HAP-1 (cell line): ENCODE measurements around the gene RMDN2.

Experiments
- DNase-seq, 2 experiments: peaks; one replicate each; pipeline ENCODE4 v3.0.0-alpha.2; 2016 to 2020; ENCODE audit warnings: low spot score in 2 of 2
- H3K27me3 ChIP-seq: fragments of 250-450 bp; sonication (Bioruptor Pico); 2 replicates; pipeline ENCODE4 v1.5.1; 2020; ENCODE audit warnings: low read depth, mild to moderate bottlenecking, moderate library complexity
- H3K36me3 ChIP-seq: fragments of 250-450 bp; sonication (Bioruptor Pico); replicated peaks from 2 replicates; pipeline ENCODE4 v1.5.1; 2020; ENCODE audit warnings: mild to moderate bottlenecking
- H3K4me1 ChIP-seq: fragments of 250-450 bp; sonication (Bioruptor Pico); 2 replicates; pipeline ENCODE4 v1.5.1; 2020; ENCODE audit warnings: mild to moderate bottlenecking
- H3K4me3 ChIP-seq: fragments of 250-450 bp; sonication (Bioruptor Pico); 2 replicates; pipeline ENCODE4 v1.5.1; 2020; ENCODE audit warnings: mild to moderate bottlenecking, moderate library complexity
- H3K9me3 ChIP-seq: fragments of 250-450 bp; sonication (Bioruptor Pico); 2 replicates; pipeline ENCODE4 v1.5.1; 2020; ENCODE audit warnings: mild to moderate bottlenecking, moderate library complexity
- in situ Hi-C: fragments of 300-500 bp; cut with MboI; formaldehyde crosslinking; loops from 3 replicates; pipeline ENCODE4 v1.14.3; 2020; ENCODE audit warnings: low sequenced_read_pairs, inconsistent platforms, mixed read lengths

The RMDN2 gene, protein sequence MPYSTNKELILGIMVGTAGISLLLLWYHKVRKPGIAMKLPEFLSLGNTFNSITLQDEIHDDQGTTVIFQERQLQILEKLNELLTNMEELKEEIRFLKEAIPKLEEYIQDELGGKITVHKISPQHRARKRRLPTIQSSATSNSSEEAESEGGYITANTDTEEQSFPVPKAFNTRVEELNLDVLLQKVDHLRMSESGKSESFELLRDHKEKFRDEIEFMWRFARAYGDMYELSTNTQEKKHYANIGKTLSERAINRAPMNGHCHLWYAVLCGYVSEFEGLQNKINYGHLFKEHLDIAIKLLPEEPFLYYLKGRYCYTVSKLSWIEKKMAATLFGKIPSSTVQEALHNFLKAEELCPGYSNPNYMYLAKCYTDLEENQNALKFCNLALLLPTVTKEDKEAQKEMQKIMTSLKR

DNA sequence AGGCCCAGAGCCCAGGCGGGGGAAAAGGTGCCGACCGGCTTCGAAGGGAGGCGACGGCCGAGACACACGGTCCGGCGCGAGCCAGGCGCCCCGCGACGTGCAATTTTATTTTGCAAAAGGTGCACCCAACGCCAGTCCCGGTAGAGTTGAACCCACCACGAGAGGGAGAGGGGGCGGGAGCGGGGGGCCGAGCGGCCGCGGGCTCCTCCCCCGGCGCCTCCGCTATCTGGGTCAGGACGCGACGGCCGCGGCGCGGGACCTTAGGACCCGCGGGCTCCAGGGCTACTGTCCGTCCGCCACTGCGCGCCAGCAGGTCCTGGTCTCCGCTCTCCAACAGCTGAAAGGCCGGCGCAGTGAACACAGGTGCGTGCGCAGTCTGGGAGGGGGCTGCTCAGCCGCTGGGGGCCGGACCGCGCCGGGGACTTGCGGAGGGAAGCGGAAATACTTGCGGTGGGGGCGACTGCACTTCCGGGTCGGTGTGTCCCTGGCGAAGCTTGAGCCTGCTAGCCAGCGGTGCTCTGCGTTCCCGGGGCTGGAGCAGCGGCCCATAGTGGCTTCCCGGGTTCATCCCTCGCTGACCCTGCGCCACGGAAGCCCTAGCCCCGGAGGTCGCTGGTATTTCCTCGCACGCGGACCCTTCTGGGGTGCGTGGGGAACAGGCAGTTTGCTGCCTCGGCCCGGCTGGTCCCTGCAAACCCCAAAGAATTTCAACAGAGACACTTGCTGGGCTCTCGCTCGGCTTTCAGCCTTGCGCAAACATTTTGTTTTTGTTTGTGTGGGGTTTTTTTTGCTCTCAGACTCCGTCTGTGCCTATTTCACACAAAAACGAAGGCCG is at the start of gene RMDN2:
TSS of gene RMDN2 (plus strand) at position 225 of the 835 bp plus-strand sequence. CDS start 3,991 bp downstream, outside the sequence.
- peak; percentile 84 to 95 for DNase-seq
- Histone ChIP-seq H3K9me3 (no peaks in the 10 kb centered on the region), H3K36me3 (no peaks in the 10 kb centered on the region), H3K27me3 (no peaks in the 10 kb centered on the region), H3K4me1 (peaks cover 6% of the 10 kb centered on the region), H3K4me3 (peak within 1 kb of the TSS; percentile 55)
- in situ Hi-C loops = no loop called here

DNA sequence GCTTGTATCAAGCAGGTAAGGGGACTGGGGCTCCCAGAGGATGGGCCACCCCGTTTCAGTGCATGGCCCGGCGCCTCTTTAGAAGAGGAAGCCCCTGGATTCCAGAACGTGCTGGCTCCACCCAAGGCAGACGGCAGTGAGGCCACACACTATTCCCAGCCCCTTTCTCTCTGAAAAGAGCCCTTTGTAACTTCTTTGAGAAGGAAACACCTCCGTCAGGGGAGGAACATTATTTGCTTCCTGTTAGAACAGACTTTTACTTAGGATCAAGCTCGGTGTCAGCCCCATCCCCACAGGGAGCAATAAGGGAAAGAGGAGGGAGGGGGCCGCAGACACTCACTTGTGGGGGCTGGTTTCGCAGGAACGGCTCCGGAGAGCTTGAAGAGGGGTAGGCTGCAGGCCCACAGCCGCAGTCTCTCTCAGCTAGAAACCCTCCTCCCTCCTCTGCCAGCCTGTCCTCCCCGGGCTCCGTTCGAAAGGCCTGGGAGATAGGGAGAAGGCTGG is 49.6 kb upstream of the RMDN2 start:
- H3K36me3 ChIP-seq = no peaks in the 10 kb centered on the region
- no peak overlapping the region for H3K4me3 ChIP-seq
- no peaks in the 10 kb centered on the region for H3K27me3 ChIP-seq
- no peaks in the 10 kb centered on the region for H3K4me1 ChIP-seq
- no peaks in the 10 kb centered on the region for H3K9me3 ChIP-seq
- in situ Hi-C loops = loop anchor here (10.0 kb wide), 1 partner anchor 481 kb away; no protein-coding TSS in a partner anchor
- DNase-seq = no peak

DNA sequence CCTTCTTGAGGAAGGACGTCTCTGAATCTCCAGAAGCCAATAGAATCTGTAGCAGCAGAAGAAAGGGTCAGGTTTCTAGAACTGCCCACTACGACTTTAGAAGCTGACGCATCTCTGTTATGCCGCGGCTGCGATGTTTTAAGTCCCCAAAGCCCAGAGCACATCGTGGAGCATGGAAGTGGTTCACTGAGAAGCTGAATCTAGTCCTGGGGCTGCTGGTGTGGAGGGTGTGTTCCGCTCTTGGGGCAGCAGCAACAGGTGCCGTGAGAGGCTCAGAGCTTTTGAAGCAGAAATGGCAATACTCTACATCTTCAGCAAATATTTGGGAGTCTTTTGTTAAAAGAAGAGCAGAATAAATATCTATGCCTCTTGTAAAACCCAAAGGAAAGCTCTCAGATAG is 48.9 kb upstream of the RMDN2 start:
- Histone ChIP-seq H3K4me1 (no peaks in the 10 kb centered on the region), H3K27me3 (0 out of 2 replicates have a peak, but pooled peaks cover 4% of the 10 kb centered on the region), H3K36me3 (no peaks in the 10 kb centered on the region), H3K9me3 (no peaks in the 10 kb centered on the region), H3K4me3 (no peak overlapping the region)
- DNase-seq = no peak
- in situ Hi-C loops = loop anchor here (10.0 kb wide), 1 partner anchor 481 kb away; no protein-coding TSS in a partner anchor

DNA sequence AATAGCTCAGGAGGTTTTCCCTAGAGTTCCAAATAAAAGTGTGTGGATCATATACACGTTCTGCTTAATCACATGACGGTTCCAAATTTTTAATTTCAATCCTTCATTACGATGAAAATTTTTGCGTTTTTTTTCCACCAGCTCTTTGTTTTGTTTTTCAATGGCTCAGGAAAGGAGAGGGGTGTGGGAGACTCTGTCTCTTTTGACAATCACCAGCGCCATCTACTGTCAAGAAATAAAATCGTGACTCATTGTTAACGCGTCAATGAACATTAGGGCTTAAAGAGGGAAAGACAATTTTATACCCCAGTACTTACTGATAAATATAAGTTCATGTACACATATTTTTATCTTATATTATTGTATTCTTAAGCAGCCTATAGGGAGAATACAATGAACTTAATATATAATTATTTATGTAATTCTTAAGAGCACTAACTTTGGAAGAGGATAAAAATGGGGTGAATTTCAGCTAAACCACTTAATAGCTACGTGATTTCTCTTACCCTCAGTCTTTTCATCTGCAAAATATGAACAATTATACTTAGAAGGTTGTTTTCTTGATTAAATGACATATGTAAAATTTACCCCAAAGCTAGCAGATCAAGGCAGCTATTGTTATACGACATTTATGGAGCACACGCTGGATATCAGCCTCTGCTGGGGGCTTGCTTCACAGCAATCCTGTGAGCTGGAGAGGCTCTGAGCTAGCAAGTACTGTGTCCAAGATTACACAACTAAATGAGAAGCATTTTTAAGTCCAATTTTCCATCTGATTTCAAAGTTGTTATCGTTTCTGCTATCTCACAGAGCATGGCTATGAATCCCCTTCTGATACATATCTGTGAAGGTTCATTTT is 47.4 kb upstream of the RMDN2 start:
- DNase-seq = peak; percentile 46 to 66
- in situ Hi-C loops = loop anchor here (10.0 kb wide), 1 partner anchor 483 kb away; no protein-coding TSS in a partner anchor
- no peaks in the 10 kb centered on the region for H3K9me3 ChIP-seq
- H3K27me3 ChIP-seq = 0 out of 2 replicates have a peak, but pooled peaks cover 4% of the 10 kb centered on the region
- H3K4me3 ChIP-seq = no peak overlapping the region
- H3K4me1 ChIP-seq = no peaks in the 10 kb centered on the region
- no peaks in the 10 kb centered on the region for H3K36me3 ChIP-seq

DNA sequence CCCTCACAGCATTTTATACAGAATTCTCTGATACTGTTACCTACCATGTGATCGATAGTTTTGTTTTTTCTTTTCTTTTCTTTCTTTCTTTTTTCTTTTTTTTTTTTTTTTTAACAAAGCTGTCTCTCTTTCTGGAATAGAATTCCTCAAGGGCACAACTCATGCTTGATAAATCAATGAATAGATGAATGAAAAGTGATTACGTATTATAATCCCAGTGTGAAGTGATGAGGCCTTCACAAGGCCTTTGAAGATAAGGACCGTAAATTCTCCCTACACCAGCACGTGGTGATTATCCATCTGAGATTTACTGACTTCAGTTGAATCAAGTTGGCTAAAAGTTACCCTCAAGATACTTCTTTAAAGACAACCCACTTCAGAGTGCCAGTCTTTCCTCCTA is 46.6 kb upstream of the RMDN2 start:
- Histone ChIP-seq H3K27me3 (0 out of 2 replicates have a peak, but pooled peaks cover 4% of the 10 kb centered on the region), H3K36me3 (no peaks in the 10 kb centered on the region), H3K4me1 (no peaks in the 10 kb centered on the region), H3K4me3 (no peak overlapping the region), H3K9me3 (no peaks in the 10 kb centered on the region)
- DNase-seq = no peak
- in situ Hi-C loops = loop anchor here (10.0 kb wide), 1 partner anchor 484 kb away; no protein-coding TSS in a partner anchor

DNA sequence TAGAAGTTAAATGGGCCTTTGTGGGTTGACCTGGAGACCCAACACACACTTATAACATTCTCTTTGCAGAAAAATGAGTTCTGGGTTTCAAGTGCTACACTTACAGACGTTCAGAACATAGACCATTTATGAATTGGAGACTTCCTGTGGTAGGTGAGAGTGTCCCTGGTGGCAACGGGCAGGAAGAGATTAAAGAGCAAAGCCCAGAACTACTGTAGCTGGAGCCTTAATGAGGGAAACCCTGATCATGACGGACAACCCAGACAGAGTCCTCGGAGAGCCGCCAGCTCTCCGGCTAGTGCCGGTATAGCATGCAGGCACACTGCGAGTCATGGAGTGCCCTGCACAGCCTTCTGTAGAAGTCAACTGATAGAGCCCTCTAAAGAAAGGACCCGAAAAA is 44.5 kb upstream of the RMDN2 start:
- H3K4me3 ChIP-seq = no peak overlapping the region
- H3K9me3 ChIP-seq = no peaks in the 10 kb centered on the region
- H3K27me3 ChIP-seq = 0 out of 2 replicates have a peak, but pooled peaks cover 4% of the 10 kb centered on the region
- H3K36me3 ChIP-seq = no peaks in the 10 kb centered on the region
- in situ Hi-C loops = no loop called here
- DNase-seq = no peak
- no peaks in the 10 kb centered on the region for H3K4me1 ChIP-seq

DNA sequence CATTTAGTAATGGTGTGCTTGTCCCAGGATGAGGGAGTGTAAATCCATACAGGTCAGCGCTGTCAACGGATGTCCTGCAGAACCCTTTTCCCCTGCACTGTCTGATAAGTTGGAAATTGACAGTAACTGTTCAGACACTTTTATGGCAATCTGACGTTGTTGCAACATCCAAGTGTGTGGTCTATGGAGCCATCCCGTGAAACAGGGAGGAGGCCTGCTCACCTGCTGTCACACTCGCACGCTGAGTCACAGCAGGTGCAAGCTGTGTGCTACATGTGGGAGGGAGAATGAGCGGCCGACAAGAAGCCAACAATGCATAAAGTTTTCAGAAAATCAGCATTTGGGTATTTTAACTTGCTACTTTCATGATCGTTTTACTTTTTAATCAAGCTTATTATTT is 43.7 kb upstream of the RMDN2 start:
- no peaks in the 10 kb centered on the region for H3K36me3 ChIP-seq
- 0 out of 2 replicates have a peak, but pooled peaks cover 6% of the 10 kb centered on the region for H3K27me3 ChIP-seq
- DNase-seq = no peak
- H3K4me1 ChIP-seq = no peaks in the 10 kb centered on the region
- in situ Hi-C loops = no loop called here
- no peaks in the 10 kb centered on the region for H3K9me3 ChIP-seq
- no peak overlapping the region for H3K4me3 ChIP-seq

DNA sequence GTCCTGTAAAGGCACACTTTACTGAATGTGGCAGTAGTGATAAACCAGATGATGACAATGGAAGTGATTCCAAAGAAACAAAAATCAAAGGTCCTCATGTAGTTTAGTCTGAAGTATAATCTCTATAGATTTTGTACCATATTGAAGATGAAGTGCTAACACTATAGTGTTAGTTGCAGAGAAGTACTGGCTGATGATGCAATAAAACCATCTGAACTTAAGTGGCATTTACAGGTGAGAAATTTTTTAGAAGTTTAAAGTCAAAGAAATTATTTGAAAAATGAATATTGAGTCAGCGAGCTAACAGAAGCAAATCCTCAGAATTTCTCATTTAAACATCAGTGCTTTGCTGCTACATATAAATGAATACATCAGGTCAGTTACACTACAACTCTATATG is 43.1 kb upstream of the RMDN2 start:
- Histone ChIP-seq H3K27me3 (0 out of 2 replicates have a peak, but pooled peaks cover 6% of the 10 kb centered on the region), H3K4me3 (no peak overlapping the region), H3K9me3 (no peaks in the 10 kb centered on the region), H3K36me3 (no peaks in the 10 kb centered on the region), H3K4me1 (no peaks in the 10 kb centered on the region)
- DNase-seq = no peak
- in situ Hi-C loops = no loop called here

DNA sequence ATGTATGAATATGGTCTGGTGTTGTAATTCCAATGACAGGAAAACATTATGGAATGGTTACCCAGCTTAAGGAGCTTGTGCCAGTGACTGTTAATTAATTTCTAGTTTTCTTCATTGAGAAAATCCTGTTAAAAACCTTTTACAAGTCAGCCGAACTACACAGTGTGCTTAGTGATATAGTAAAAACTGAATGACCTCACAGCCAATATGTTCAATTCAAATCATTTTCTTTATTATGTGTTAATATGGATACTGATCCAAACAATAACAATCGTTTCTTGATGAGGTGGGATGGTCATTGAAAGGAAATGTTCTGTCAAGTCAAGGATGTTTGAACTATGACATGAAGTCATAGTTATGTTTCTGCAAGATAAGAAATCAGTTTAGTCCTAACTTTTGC is 41.6 kb upstream of the RMDN2 start:
- no peak for DNase-seq
- Histone ChIP-seq H3K4me3 (no peak overlapping the region), H3K9me3 (no peaks in the 10 kb centered on the region), H3K4me1 (no peaks in the 10 kb centered on the region), H3K36me3 (no peaks in the 10 kb centered on the region), H3K27me3 (0 out of 2 replicates have a peak, but pooled peaks cover 8% of the 10 kb centered on the region)
- in situ Hi-C loops = no loop called here

DNA sequence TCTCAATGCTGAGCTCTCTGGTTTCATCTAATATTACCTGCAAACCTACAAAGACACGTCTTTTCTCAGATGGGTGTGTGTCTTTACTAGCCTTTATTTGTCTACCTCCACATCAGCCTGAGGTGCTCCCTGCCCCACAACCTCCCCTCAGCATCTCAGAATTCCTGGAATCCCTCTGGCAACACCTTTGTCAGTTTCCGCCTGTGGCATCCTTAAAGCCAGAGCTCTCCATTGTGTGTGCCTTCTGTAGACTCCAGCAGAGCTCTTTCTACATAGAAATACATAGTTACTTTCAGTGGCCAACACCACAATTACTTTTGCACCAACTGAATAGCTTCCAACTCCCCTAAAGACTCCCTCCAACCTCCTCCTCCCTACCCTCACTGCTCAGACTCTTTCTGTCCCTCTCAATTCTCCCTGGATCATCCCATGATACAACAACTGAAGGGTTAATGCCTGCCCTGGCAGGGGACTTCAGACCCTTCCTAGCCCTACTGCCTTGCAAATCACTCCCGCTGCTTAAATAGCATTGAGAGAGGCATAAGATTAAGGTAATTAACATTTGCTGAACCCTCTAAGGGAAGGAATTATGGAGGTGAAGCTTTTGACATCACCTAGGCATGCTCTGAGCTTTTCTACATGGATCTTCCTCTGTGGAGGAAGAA is 39.6 kb upstream of the RMDN2 start:
- Histone ChIP-seq H3K4me1 (no peaks in the 10 kb centered on the region), H3K4me3 (no peak overlapping the region), H3K9me3 (no peaks in the 10 kb centered on the region), H3K36me3 (no peaks in the 10 kb centered on the region), H3K27me3 (0 out of 2 replicates have a peak, but pooled peaks cover 10% of the 10 kb centered on the region)
- in situ Hi-C loops = no loop called here
- no peak for DNase-seq

DNA sequence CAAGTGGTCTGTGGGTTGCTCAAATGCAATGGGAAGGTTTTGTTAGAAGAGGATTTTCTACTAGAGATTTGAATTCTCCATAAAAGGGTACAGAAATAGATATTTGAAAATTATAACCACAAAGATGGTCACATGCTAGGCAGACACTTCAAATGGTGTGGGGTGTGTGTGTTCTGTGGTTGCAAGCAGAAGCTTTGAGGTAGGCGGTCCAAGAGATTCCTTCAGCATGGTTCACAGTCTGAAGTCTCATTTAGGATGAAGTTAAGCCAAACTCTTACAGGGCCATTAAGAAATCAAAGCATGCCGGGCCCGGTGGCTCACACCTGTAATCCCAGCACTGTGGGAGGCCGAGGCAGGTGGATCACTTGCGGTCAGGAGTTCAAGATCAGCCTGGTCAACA is 38.3 kb upstream of the RMDN2 start:
- Histone ChIP-seq H3K4me1 (no peaks in the 10 kb centered on the region), H3K9me3 (no peaks in the 10 kb centered on the region), H3K4me3 (no peak overlapping the region), H3K36me3 (no peaks in the 10 kb centered on the region), H3K27me3 (0 out of 2 replicates have a peak, but pooled peaks cover 6% of the 10 kb centered on the region)
- no peak for DNase-seq
- in situ Hi-C loops = no loop called here

DNA sequence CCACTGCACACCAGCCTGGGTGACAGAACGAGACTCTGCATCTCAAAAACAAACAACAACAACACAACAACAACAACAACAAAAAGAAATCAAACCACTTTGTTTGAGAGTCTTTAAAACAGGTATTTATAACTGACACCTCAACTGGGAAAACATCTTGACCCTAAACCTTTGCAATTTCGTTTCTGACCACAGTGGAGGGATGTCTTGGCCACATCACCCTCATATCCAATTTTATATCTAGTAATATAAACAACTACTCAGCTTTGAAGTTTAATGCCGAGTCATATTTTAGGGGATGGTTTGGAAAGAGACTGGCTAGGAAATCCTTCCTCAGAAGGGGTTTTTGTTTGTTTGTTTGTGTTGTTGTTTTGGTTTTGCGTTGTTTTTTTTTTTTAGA is 37.8 kb upstream of the RMDN2 start:
- H3K4me1 ChIP-seq = no peaks in the 10 kb centered on the region
- in situ Hi-C loops = no loop called here
- DNase-seq = no peak
- H3K9me3 ChIP-seq = no peaks in the 10 kb centered on the region
- H3K27me3 ChIP-seq = 0 out of 2 replicates have a peak, but pooled peaks cover 6% of the 10 kb centered on the region
- H3K4me3 ChIP-seq = no peak overlapping the region
- H3K36me3 ChIP-seq = no peaks in the 10 kb centered on the region
